ENCODE measurements around the gene CDH5.

- TF ChIP-seq USF2 (IDR thresholded peaks at IDR 0.05; ENCODE audit: borderline replicate concordance, low read depth, low read length), result no peak
- TF ChIP-seq, protein P1, sequence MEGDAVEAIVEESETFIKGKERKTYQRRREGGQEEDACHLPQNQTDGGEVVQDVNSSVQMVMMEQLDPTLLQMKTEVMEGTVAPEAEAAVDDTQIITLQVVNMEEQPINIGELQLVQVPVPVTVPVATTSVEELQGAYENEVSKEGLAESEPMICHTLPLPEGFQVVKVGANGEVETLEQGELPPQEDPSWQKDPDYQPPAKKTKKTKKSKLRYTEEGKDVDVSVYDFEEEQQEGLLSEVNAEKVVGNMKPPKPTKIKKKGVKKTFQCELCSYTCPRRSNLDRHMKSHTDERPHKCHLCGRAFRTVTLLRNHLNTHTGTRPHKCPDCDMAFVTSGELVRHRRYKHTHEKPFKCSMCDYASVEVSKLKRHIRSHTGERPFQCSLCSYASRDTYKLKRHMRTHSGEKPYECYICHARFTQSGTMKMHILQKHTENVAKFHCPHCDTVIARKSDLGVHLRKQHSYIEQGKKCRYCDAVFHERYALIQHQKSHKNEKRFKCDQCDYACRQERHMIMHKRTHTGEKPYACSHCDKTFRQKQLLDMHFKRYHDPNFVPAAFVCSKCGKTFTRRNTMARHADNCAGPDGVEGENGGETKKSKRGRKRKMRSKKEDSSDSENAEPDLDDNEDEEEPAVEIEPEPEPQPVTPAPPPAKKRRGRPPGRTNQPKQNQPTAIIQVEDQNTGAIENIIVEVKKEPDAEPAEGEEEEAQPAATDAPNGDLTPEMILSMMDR (IDR thresholded peaks at IDR 0.05), result no peak
- TF ChIP-seq EP300 (IDR thresholded peaks at IDR 0.05; ENCODE audit: borderline replicate concordance in 1 of 2, low read depth in 1 of 2, low read length in 1 of 2), result no peak
- no peak for TF ChIP-seq NRF1 (IDR thresholded peaks at IDR 0.05; ENCODE audit: low read depth, low read length)
Observed at GRCh38 chr16:66442502-66443268, 76.2 kb downstream of the CDH5 start.
